ENCODE results near the gene SH2D3A. TPM values are rescaled to one million over a fixed set of nuclear protein-coding genes. Genes with fewer than 3 reads are reported as not detected.

Gene SH2D3A
- total and polyA plus RNA-seq, 2 experiments from 2014 or later: 14.8 to 19.6 TPM

- Histone ChIP-seq H3K9me3 (ENCODE audit: low read depth) (no peaks in the 10 kb centered on the region), H3K27me3 (no peaks in the 10 kb centered on the region), H3K4me1 (ENCODE audit: insufficient read depth) (no peaks in the 10 kb centered on the region), H3K4me3 (no peak overlapping the region), H3K9me2 (replicated peaks; ENCODE audit: insufficient read depth) (no peaks in the 10 kb centered on the region), H4K20me1 (ENCODE audit: insufficient read depth, poor library complexity, severe bottlenecking) (no peaks in the 10 kb centered on the region), H3K79me2 (no peaks in the 10 kb centered on the region), H3K27ac (no peak overlapping the region), H3K4me2 (no peak overlapping the region), H3K36me3 (replicated peaks; ENCODE audit: insufficient read depth, low read depth) (no peaks in the 10 kb centered on the region), H2AFZ (no peak overlapping the region)
- DNase-seq (ENCODE audit: low spot score): peak; percentile 15
- WGBS (ENCODE audit: low lambda C conversion rate, missing lambda C conversion rate): 25% methylated on average over 2 of the region's 2 CpGs
- TF ChIP-seq CTCF (IDR thresholded peaks at IDR 0.05; ENCODE audit: poor library complexity): no peak
- TF ChIP-seq EZH2phosphoT487 (IDR thresholded peaks at IDR 0.05; ENCODE audit: low read depth, severe bottlenecking, unreplicated experiment): no peak
These were observed 44.7 kb upstream of the SH2D3A start for GRCh38 chr19:6811906-6812305.

DNA sequence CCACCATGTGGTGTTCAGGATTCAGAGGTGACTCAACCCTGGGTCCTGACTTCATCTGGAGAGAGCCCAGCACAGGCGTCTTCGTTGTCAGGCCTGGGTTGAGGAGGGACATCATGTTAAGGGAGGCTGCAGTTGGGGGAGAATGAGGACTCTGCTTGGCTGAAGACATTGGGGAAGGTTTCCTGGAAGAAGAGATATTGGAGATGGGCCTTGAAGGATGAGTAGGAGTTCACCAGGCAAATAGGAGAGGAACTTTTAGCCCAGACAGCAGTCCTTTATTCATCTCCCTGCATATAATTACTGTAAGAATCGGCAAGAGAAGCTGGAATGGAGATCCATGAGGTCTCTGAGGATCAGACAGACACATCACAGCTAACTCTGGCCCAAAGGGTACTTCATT lies 44.1 kb upstream of the SH2D3A start:
- Histone ChIP-seq H3K27ac (no peak overlapping the region), H3K36me3 (replicated peaks; ENCODE audit: insufficient read depth, low read depth) (no peaks in the 10 kb centered on the region), H3K27me3 (no peaks in the 10 kb centered on the region), H2AFZ (no peak overlapping the region), H3K9me2 (replicated peaks; ENCODE audit: insufficient read depth) (no peaks in the 10 kb centered on the region), H3K9me3 (ENCODE audit: low read depth) (no peaks in the 10 kb centered on the region), H4K20me1 (ENCODE audit: insufficient read depth, poor library complexity, severe bottlenecking) (no peaks in the 10 kb centered on the region), H3K4me2 (no peak overlapping the region), H3K4me1 (ENCODE audit: insufficient read depth) (no peaks in the 10 kb centered on the region), H3K4me3 (no peak overlapping the region), H3K79me2 (no peaks in the 10 kb centered on the region)
- TF ChIP-seq EZH2 (IDR thresholded peaks at IDR 0.05; ENCODE audit: borderline replicate concordance): no peak
- TF ChIP-seq CTCF (IDR thresholded peaks at IDR 0.05; ENCODE audit: poor library complexity): no peak
- no peak for TF ChIP-seq EZH2phosphoT487 (IDR thresholded peaks at IDR 0.05; ENCODE audit: low read depth, severe bottlenecking, unreplicated experiment)
- DNase-seq (ENCODE audit: low spot score): no peak
- 75% methylated on average over 3 of the region's 3 CpGs for WGBS (ENCODE audit: low lambda C conversion rate, missing lambda C conversion rate)

DNA sequence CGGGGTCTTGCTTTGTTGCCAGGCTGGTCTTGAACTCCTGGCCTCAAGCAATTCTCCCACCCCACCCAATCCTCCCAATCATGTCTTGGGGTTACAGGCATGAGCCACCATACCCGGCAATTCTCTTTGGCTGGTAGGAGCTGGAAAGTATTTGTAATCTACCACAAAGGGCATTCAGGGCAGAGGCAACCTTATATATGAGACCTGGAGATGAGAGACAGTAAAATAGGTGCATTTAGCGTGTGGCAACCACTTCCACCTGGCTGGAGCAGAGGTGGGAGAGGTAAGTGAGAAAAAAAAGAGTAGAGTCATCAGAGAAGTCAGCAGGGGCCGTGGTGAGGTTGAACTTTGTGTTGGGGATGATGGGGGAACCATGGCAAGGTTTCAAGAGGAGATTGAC lies 42.0 kb upstream of the SH2D3A start:
- H3K9me3 ChIP-seq (ENCODE audit: low read depth): no peaks in the 10 kb centered on the region
- no peak overlapping the region for H3K4me2 ChIP-seq
- no peaks in the 10 kb centered on the region for H3K4me1 ChIP-seq (ENCODE audit: insufficient read depth)
- H3K4me3 ChIP-seq: no peak overlapping the region
- H3K79me2 ChIP-seq: no peaks in the 10 kb centered on the region
- no peak overlapping the region for H3K27ac ChIP-seq
- no peak for TF ChIP-seq EZH2 (IDR thresholded peaks at IDR 0.05; ENCODE audit: borderline replicate concordance)
- no peak for TF ChIP-seq CTCF (IDR thresholded peaks at IDR 0.05; ENCODE audit: poor library complexity)
- no peaks in the 10 kb centered on the region for H3K36me3 ChIP-seq (replicated peaks; ENCODE audit: insufficient read depth, low read depth)
- no peak overlapping the region for H2AFZ ChIP-seq
- no peaks in the 10 kb centered on the region for H4K20me1 ChIP-seq (ENCODE audit: insufficient read depth, poor library complexity, severe bottlenecking)
- DNase-seq (ENCODE audit: low spot score): no peak
- 66% methylated on average over 4 of the region's 4 CpGs for WGBS (ENCODE audit: low lambda C conversion rate, missing lambda C conversion rate)
- no peaks in the 10 kb centered on the region for H3K9me2 ChIP-seq (replicated peaks; ENCODE audit: insufficient read depth)
- no peaks in the 10 kb centered on the region for H3K27me3 ChIP-seq

DNA sequence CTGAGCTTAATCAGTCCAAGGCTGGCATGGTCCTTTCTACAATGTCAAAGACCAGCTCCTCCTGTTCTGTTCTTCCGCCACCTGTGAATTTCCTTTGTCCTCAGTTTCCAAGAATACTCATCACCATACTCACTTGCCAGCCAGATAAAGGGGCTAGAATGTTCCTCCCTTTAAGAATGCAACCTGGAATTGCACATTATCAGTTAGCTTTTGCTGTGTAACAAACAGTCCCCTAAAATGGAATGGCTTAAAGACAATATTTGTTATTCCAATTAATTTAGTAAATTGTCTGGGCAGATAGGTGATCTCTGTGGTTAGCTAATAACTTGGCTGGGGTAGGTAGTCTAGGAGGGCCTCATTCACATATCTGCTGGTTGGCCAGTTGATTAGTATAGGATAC lies 41.3 kb upstream of the SH2D3A start:
- Histone ChIP-seq H3K36me3 (replicated peaks; ENCODE audit: insufficient read depth, low read depth) (no peaks in the 10 kb centered on the region), H4K20me1 (ENCODE audit: insufficient read depth, poor library complexity, severe bottlenecking) (no peaks in the 10 kb centered on the region), H3K27ac (no peak overlapping the region), H3K4me1 (ENCODE audit: insufficient read depth) (no peaks in the 10 kb centered on the region), H3K9me2 (replicated peaks; ENCODE audit: insufficient read depth) (no peaks in the 10 kb centered on the region), H3K79me2 (no peaks in the 10 kb centered on the region), H3K27me3 (no peaks in the 10 kb centered on the region), H3K4me3 (no peak overlapping the region), H3K4me2 (no peak overlapping the region), H2AFZ (no peak overlapping the region), H3K9me3 (ENCODE audit: low read depth) (no peaks in the 10 kb centered on the region)
- no peak for DNase-seq (ENCODE audit: low spot score)
- TF ChIP-seq EZH2phosphoT487 (IDR thresholded peaks at IDR 0.05; ENCODE audit: low read depth, severe bottlenecking, unreplicated experiment) (no peak), CTCF (IDR thresholded peaks at IDR 0.05; ENCODE audit: poor library complexity) (no peak), EZH2 (IDR thresholded peaks at IDR 0.05; ENCODE audit: borderline replicate concordance) (no peak)
- whole genome bisulfite sequencing (ENCODE audit: low lambda C conversion rate, missing lambda C conversion rate): 91% methylated on average over 1 of the region's 1 CpG

Data from hepatocyte (in vitro differentiated cells).